ENCODE data around the gene CACFD1.

DNA sequence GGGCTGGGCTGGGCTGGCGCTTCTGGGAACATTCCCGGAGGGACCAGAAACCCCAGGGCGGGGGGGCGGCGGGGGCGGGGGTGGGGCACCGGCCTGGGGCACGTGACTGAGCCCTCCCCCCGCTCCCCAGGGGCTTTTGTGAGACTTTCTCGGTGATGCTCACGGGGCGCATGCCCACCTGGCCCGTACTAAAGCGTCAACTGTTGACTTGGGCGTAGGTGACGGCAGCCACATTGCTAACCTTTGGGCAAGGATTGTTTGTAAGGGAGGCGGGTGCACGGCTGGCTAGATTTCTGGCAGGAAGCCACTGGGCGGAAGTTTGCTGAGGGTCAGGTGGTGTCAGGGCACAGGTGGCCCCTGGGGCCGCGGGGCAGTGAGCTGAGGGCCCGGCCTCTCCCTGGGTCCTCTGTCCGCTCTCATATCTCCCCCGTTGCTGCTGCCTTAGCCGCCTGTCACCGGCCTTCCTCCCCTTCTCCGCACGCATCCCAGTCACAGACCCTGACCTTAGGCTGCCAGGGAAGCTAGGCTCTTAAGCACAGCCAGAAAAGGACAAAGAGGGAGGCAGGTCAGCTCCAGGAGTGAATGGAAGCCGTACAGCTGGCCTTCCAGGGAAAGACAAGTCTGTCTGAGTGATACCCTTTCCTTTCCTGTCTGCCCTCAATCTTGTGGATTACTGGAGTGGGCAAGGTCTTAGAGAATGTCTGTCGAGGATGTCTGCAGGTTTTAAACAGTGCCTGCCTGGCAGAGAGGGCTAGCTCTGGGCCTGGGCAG is 812 bp downstream of the CACFD1 start:
- TF ChIP-seq CTCF (conservative IDR thresholded peaks at IDR 0.05; ENCODE audit: low read length) (no peak), EZH2phosphoT487 (IDR thresholded peaks at IDR 0.05; ENCODE audit: borderline replicate concordance, low read depth, low read length) (no peak)

Measured in OCI-LY7 (cell line).